ENCODE measurements around the gene YWHAQ. TPM values are rescaled to one million over a fixed set of nuclear protein-coding genes. Genes with fewer than 3 reads are reported as not detected.

Gene YWHAQ
- total and polyA plus RNA-seq, 9 of the 15 experiments (the other 6 are each of a cell fraction or from before 2014, with no cell fraction given): 63.1 to 359 (median 203) TPM

DNA sequence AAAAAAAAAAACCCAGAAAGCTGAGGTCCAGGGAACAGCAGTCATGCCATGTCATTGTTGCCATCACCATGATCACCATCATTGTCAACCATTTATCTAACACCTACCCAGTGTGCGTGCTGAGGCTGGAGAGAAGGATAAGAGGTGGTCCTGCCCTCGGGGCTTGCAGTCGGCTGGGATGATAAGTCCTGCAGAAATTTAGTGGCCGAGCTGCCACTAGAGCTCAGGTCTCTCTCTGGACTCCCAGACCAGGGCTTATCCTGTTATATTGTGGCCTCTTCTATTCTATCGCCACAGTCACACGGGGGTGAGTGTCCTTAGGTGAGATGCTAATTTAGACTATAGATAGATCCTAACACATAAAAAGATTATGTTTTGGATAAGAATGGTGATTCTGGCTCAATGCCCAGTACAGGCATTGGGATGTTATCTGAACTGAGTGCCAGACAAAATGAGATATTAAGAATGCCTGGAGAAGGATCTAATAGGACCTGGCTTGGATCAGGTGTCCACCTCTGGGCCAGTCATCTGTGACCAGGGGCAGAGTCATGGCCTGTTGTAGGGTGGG, 43.2 kb upstream of the YWHAQ start (continued):
- TF ChIP-seq, protein P1, sequence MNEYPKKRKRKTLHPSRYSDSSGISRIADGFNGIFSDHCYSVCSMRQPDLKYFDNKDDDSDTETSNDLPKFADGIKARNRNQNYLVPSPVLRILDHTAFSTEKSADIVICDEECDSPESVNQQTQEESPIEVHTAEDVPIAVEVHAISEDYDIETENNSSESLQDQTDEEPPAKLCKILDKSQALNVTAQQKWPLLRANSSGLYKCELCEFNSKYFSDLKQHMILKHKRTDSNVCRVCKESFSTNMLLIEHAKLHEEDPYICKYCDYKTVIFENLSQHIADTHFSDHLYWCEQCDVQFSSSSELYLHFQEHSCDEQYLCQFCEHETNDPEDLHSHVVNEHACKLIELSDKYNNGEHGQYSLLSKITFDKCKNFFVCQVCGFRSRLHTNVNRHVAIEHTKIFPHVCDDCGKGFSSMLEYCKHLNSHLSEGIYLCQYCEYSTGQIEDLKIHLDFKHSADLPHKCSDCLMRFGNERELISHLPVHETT (CRISPR knock-in tag; conservative IDR thresholded peaks at IDR 0.05 in 1 of 2, IDR thresholded peaks at IDR 0.05 in 1 of 2): peak in 1 of 2 experiments; percentile 57; a peak in 1 of 4 replicates
- TF ChIP-seq SRSF1 (IDR thresholded peaks at IDR 0.05; ENCODE audit: low read depth, low read length) (no peak), NCOR1 (IDR thresholded peaks at IDR 0.05) (peak; percentile 91), ZNF644 (tag; IDR thresholded peaks at IDR 0.05; ENCODE audit: low read depth) (no peak), ILF3 (IDR thresholded peaks at IDR 0.05; ENCODE audit: borderline replicate concordance) (0 out of 2 replicates have a peak, but pooled peaks have one; percentile 29), POU5F1 (IDR thresholded peaks at IDR 0.05; ENCODE audit: borderline replicate concordance, low read depth, low read length, partially characterized antibody) (no peak), FOXJ3 (CRISPR knock-in tag; IDR thresholded peaks at IDR 0.05) (peak; percentile 71; the same call in 1 of the 2 replicates), TRIM24 (IDR thresholded peaks at IDR 0.05) (peak; percentile 89 to 91), FOS (IDR thresholded peaks at IDR 0.05; ENCODE audit: extremely low read depth, insufficient read length) (no peak), LEF1 (IDR thresholded peaks at IDR 0.05) (peak; percentile 45; the same call in 1 of the 2 replicates), ZNF384 (IDR thresholded peaks at IDR 0.05; ENCODE audit: low read depth, low read length) (peak; percentile 93), RFX7 (CRISPR knock-in tag; IDR thresholded peaks at IDR 0.05) (no peak), RBM15 (IDR thresholded peaks at IDR 0.05; ENCODE audit: insufficient read depth, low read length) (no peak), ARNT (IDR thresholded peaks at IDR 0.05) (peak in 1 of 2 experiments; percentile 70; a peak in 1 of 4 replicates), ZNF445 (CRISPR knock-in tag; IDR thresholded peaks at IDR 0.05; ENCODE audit: low read depth) (no peak), CBFB (CRISPR knock-in tag; IDR thresholded peaks at IDR 0.05) (no peak), CCNT2 (IDR thresholded peaks at IDR 0.05; ENCODE audit: borderline replicate concordance, extremely low read depth, insufficient read length, low read depth, low read length) (peak; percentile 62), MAFG (tag; conservative IDR thresholded peaks at IDR 0.05) (peak; percentile 90), NFIC (IDR thresholded peaks at IDR 0.05) (peak; percentile 83), FOXK2 (conservative IDR thresholded peaks at IDR 0.05 in 1 of 2, IDR thresholded peaks at IDR 0.05 in 1 of 2; ENCODE audit: low read depth in 2 of 2) (0 out of 4 replicates have a peak, but pooled peaks of 1 of the 2 experiments have one; percentile 40), MTF1 (CRISPR knock-in tag; IDR thresholded peaks at IDR 0.05; ENCODE audit: borderline replicate concordance) (no peak)
- TF ChIP-seq, protein P2, sequence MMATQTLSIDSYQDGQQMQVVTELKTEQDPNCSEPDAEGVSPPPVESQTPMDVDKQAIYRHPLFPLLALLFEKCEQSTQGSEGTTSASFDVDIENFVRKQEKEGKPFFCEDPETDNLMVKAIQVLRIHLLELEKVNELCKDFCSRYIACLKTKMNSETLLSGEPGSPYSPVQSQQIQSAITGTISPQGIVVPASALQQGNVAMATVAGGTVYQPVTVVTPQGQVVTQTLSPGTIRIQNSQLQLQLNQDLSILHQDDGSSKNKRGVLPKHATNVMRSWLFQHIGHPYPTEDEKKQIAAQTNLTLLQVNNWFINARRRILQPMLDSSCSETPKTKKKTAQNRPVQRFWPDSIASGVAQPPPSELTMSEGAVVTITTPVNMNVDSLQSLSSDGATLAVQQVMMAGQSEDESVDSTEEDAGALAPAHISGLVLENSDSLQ (IDR thresholded peaks at IDR 0.05): peak; percentile 60; the same call in 1 of the 2 replicates
- TF ChIP-seq, protein P3, sequence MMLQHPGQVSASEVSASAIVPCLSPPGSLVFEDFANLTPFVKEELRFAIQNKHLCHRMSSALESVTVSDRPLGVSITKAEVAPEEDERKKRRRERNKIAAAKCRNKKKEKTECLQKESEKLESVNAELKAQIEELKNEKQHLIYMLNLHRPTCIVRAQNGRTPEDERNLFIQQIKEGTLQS (IDR thresholded peaks at IDR 0.05): no peak
- TF ChIP-seq, protein P3 (CRISPR knock-in tag; conservative IDR thresholded peaks at IDR 0.05): no peak

Measured in K562 (cell line).